Esophagus squamous epithelium (tissue), 4 donors: ENCODE measurements around the gene PPP1R12A.

Source experiments
- POLR2A ChIP-seq, 4 donors: fragments of 450-650 bp; IDR thresholded peaks; one replicate each; pipeline ENCODE4 v1.6.1; 2017; ENCODE audit warnings: antibody characterized with exemption in 4 of 4, mild to moderate bottlenecking in 4 of 4, moderate library complexity in 3 of 4
- TF ChIP-seq, protein P1 (sequence below), 6 experiments: fragments of 450-650 bp in 4 of 6; fragments of 200-600 bp in 2 of 6; sonication (generic) in 2 of 6; IDR thresholded peaks; one replicate each; pipeline ENCODE4 v1.5.1; 2016 to 2019; ENCODE audit warnings: antibody characterized with exemption in 6 of 6, mild to moderate bottlenecking in 4 of 6, moderate library complexity in 4 of 6

DNA sequence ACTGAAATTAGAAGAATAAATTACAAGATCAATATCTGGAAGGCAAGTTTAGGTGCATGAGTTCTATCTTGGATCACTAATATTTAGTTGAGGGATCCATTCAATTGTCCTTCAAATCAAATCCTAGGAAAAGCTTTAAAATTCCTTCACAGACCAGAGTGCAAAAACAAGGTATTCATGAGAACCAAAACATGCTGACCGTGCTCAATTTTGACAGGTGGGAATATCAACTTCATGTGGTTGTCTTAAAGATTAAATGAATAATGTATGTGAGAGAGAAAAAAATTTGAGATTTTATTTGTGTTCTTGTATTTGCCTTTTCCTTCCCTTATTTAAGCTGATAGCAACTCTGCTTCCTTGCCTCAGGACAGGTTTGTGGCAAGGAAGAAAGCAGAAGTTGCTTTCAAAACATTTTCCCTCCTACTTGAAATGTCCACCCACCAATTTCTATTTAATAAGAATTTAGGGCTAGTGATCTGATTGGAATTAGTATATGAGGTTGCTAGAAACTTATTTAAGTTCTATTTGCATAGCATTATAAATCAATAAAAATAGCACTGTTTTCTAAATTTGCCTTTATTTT lies 4.9 kb upstream of the PPP1R12A start:
- TF ChIP-seq, protein P1, sequence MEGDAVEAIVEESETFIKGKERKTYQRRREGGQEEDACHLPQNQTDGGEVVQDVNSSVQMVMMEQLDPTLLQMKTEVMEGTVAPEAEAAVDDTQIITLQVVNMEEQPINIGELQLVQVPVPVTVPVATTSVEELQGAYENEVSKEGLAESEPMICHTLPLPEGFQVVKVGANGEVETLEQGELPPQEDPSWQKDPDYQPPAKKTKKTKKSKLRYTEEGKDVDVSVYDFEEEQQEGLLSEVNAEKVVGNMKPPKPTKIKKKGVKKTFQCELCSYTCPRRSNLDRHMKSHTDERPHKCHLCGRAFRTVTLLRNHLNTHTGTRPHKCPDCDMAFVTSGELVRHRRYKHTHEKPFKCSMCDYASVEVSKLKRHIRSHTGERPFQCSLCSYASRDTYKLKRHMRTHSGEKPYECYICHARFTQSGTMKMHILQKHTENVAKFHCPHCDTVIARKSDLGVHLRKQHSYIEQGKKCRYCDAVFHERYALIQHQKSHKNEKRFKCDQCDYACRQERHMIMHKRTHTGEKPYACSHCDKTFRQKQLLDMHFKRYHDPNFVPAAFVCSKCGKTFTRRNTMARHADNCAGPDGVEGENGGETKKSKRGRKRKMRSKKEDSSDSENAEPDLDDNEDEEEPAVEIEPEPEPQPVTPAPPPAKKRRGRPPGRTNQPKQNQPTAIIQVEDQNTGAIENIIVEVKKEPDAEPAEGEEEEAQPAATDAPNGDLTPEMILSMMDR (IDR thresholded peaks at IDR 0.05): no peak
- no peak for TF ChIP-seq POLR2A (IDR thresholded peaks at IDR 0.05)
